Calu3 (cell line): ENCODE measurements around the gene HS6ST2. TPM values are rescaled to one million over a fixed set of nuclear protein-coding genes. Genes with fewer than 3 reads are reported as not detected.

ENCODE experiments used
- BruUV-seq: library from RNA; stranded (reverse); fragments of 400-500 nt; replicated peaks from 2 replicates; lab custom pipeline; 2021; lab: Mats Ljungman, UMichigan
- CTCF ChIA-PET: fragments of 300-600 bp; sonication (Branson Sonifier 250); formaldehyde crosslinking; loops from one replicate; lab custom pipeline; 2022; ENCODE audit warnings: antibody characterized with exemption; lab: Charles Lee
- DNase-seq: peaks from one replicate; pipeline ENCODE4 v3.0.0; 2022
- H3K27ac Mint-ChIP-seq: one replicate; pipeline ENCODE4 v1.8.0; 2022; ENCODE audit warnings: mixed read lengths; ENCODE audit not compliant: unreplicated experiment
- H3K27me3 Mint-ChIP-seq: one replicate; pipeline ENCODE4 v1.8.0; 2022; ENCODE audit warnings: mixed read lengths; ENCODE audit not compliant: unreplicated experiment
- H3K36me3 Mint-ChIP-seq: one replicate; pipeline ENCODE4 v1.8.0; 2022; ENCODE audit warnings: mild to moderate bottlenecking, moderate library complexity, mixed read lengths; ENCODE audit not compliant: insufficient read depth, unreplicated experiment
- H3K4me1 Mint-ChIP-seq: one replicate; pipeline ENCODE4 v1.8.0; 2022; ENCODE audit warnings: mild to moderate bottlenecking, low read depth, mixed read lengths; ENCODE audit not compliant: unreplicated experiment
- H3K4me3 Mint-ChIP-seq: one replicate; pipeline ENCODE4 v1.8.0; 2022; ENCODE audit warnings: mild to moderate bottlenecking, low read depth, moderate library complexity, mixed read lengths; ENCODE audit not compliant: unreplicated experiment
- H3K9me3 Mint-ChIP-seq: one replicate; pipeline ENCODE4 v1.8.0; 2022; ENCODE audit warnings: low read depth, mixed read lengths; ENCODE audit not compliant: unreplicated experiment
- CTCF ChIP-seq: fragments of 200-600 bp; IDR thresholded peaks from one replicate; pipeline ENCODE4 v1.8.0; 2022; ENCODE audit warnings: antibody characterized with exemption; ENCODE audit not compliant: unreplicated experiment
- intact Hi-C: fragments of 100-400 bp; cut with micrococcal nuclease; formaldehyde crosslinking; loops from one replicate; pipeline ENCODE4 v1.10.0; 2022; ENCODE audit not compliant: unreplicated experiment
- total RNA-seq: library from RNA; stranded (reverse); gene quantifications from 2 replicates; pipeline ENCODE4 v1.2.3, GENCODE V29; 2022

Gene HS6ST2
- total RNA-seq, 1 experiment from 2014 or later: 40.7 TPM

- intact Hi-C loops: no loop called here
- CTCF ChIA-PET: interaction anchor here (0.6 kb wide), 2 partner anchors 13 to 130 kb away, joined by 4 to 7 read pairs; no protein-coding TSS in a partner anchor
- Mint-ChIP-seq H3K36me3 (no peaks in the 10 kb centered on the region), H3K9me3 (no peaks in the 10 kb centered on the region), H3K27ac (no peak overlapping the region), H3K27me3 (no peaks in the 10 kb centered on the region), H3K4me3 (no peak overlapping the region), H3K4me1 (no peaks in the 10 kb centered on the region)
- BruUV-seq: no TSS peak
- DNase-seq: no peak
- no peak for TF ChIP-seq CTCF
Measured at GRCh38 chrX:132750331-132751062, 207.9 kb downstream of the HS6ST2 start.

- BruUV-seq: no TSS peak
- TF ChIP-seq CTCF: no peak
- Mint-ChIP-seq H3K36me3 (no peaks in the 10 kb centered on the region), H3K9me3 (no peaks in the 10 kb centered on the region), H3K4me1 (no peaks in the 10 kb centered on the region), H3K4me3 (no peak overlapping the region), H3K27ac (no peak overlapping the region), H3K27me3 (no peaks in the 10 kb centered on the region)
- CTCF ChIA-PET: no interaction called here
- intact Hi-C loops: no loop called here
- DNase-seq: no peak
Measured at GRCh38 chrX:132749406-132749805, 209.0 kb downstream of the HS6ST2 start.

DNA sequence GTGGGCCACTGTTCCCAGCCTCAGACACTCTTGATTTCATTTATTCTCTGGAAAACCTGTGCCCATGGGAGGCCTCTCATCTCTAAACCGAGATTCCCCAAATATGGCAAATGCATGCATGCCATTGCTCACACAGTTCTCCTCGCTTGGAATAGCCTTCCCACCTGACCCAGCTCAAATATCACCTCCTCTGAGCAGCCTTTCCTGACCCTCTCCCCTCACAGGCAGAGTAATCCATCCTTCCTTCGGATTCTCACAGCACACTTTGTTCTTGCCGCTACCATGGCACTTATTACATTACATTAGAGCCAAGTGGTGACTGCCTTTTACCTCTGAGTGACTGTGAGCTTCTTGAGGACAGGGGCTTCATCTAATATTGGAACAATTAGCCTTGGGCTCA is 209.5 kb downstream of the HS6ST2 start:
- no peak for TF ChIP-seq CTCF
- BruUV-seq: no TSS peak
- CTCF ChIA-PET: no interaction called here
- intact Hi-C loops: no loop called here
- no peaks in the 10 kb centered on the region for H3K4me1 Mint-ChIP-seq
- no peak for DNase-seq
- no peaks in the 10 kb centered on the region for H3K9me3 Mint-ChIP-seq
- H3K36me3 Mint-ChIP-seq: no peaks in the 10 kb centered on the region
- no peak overlapping the region for H3K27ac Mint-ChIP-seq
- no peaks in the 10 kb centered on the region for H3K27me3 Mint-ChIP-seq
- H3K4me3 Mint-ChIP-seq: no peak overlapping the region

GRCh38 chrX:132748268-132748667 is 210.2 kb downstream of the HS6ST2 start:
- no peaks in the 10 kb centered on the region for H3K27me3 Mint-ChIP-seq
- DNase-seq: no peak
- H3K27ac Mint-ChIP-seq: no peak overlapping the region
- intact Hi-C loops: no loop called here
- H3K4me1 Mint-ChIP-seq: no peaks in the 10 kb centered on the region
- no peaks in the 10 kb centered on the region for H3K36me3 Mint-ChIP-seq
- TF ChIP-seq CTCF: no peak
- BruUV-seq: no TSS peak
- H3K4me3 Mint-ChIP-seq: no peak overlapping the region
- no peaks in the 10 kb centered on the region for H3K9me3 Mint-ChIP-seq
- CTCF ChIA-PET: no interaction called here
